Middle frontal gyrus (tissue), 1 donor: ENCODE measurements around the gene ZNF618.

Experiments used
- DNase-seq: peaks from one replicate; pipeline ENCODE4 v3.0.0-alpha.2; 2015; ENCODE audit warnings: low spot score; ENCODE audit errors: extremely low spot score

Gene ZNF618, protein sequence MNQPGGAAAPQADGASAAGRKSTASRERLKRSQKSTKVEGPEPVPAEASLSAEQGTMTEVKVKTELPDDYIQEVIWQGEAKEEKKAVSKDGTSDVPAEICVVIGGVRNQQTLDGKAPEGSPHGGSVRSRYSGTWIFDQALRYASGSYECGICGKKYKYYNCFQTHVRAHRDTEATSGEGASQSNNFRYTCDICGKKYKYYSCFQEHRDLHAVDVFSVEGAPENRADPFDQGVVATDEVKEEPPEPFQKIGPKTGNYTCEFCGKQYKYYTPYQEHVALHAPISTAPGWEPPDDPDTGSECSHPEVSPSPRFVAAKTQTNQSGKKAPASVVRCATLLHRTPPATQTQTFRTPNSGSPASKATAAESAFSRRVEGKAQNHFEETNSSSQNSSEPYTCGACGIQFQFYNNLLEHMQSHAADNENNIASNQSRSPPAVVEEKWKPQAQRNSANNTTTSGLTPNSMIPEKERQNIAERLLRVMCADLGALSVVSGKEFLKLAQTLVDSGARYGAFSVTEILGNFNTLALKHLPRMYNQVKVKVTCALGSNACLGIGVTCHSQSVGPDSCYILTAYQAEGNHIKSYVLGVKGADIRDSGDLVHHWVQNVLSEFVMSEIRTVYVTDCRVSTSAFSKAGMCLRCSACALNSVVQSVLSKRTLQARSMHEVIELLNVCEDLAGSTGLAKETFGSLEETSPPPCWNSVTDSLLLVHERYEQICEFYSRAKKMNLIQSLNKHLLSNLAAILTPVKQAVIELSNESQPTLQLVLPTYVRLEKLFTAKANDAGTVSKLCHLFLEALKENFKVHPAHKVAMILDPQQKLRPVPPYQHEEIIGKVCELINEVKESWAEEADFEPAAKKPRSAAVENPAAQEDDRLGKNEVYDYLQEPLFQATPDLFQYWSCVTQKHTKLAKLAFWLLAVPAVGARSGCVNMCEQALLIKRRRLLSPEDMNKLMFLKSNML

DNA sequence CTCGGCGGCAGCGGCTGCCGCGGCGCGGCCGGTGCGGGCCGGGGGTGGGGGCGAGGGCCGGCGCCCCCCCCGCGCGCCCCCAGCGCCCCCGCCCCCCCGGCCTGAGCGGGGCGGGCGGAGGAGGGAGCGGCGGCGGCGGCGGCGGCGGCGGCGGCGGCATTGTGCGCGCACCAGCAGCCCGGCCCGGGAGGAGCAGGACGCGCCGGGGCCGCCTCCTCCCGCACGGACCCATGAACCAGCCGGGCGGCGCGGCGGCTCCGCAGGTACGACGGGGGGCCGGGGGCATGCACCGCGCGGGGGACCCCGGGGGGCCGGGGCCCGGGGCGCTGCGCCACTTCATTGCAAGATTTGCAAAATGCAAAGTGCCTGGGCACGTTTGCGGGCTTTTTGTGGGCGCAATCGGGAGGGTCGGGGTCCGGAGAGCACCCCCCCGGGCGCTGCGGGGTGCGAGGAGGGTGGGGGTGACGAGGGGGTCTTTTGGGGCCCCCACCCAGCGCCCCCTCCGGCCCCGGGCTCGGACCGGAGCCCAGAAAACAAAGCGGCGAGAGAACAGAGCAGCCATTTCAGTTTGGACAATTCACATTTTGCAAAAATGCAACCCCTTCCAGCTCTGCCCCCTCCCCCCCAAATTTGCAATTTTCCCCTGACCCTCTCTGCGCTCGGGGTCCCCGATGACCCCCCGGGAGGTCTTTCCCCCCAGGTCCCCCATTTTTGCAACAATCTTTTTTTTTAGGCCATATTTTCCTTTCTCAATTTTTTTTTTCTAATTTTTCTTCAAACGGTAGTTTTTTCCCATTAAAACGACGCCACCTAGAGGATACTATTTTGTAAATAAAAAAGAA, at the start of gene ZNF618:
TSS of gene ZNF618 (plus strand) at position 159 of the 842 bp plus-strand sequence. CDS start at position 231, 72 bp downstream.
- no peak for DNase-seq

DNA sequence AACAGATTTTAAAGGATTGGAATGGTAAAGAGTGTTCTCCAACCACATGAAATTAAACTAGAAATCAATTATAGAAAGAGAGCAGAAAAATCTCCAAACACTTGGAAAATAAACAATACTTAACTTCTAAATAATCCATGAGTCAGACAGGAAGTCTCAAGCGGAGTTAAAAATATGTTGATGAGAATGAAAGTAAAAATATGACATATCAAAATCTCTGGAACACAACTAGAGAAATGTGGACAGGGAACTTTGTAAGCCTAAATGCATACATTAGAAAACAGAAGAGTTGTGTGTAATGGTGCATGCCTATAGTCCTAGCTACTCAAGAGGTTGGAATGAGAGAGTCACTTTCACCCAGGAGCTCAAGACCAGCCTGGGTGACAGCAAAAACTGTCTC, 47.9 kb upstream of the ZNF618 start:
- DNase-seq, result no peak

DNA sequence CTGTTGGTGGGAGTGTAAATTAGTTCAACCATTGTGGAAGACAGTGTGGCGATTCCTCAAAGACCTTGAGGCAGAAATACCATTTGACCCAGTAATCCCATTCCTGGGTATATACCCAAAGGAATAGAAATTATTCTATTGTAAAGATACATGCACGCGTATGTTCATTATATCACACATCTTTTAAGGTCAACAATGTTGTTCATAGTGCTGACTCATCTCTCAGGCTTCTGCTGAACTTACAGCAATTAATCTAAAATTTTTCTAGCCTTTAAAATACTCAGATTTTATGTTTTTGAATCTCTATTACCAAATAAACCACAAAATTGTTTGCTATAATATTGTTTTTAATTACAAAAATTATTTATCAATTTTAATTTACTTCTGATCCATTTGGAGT, 38.8 kb upstream of the ZNF618 start:
- no peak for DNase-seq

DNA sequence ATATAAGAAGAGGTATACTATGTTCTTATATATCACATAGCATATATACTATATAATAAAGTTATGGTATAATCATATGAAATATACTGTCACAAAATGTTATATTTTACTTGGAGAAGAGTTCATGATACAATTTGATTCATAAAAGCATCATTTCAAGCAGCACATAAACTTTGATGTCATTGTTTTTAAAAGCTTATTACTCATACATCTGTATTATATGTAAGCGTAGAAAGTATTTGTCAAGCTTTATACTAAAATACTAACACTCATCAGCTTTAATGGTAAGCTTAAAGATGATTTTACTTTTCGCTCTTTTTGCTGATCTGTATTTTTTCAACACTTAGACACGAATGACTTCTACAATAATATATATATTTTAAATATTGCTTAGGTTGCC, 34.0 kb upstream of the ZNF618 start:
- DNase-seq, result no peak

- no peak for DNase-seq
Measured at GRCh38 chr9:113844466-113844865, 31.6 kb upstream of the ZNF618 start.

DNA sequence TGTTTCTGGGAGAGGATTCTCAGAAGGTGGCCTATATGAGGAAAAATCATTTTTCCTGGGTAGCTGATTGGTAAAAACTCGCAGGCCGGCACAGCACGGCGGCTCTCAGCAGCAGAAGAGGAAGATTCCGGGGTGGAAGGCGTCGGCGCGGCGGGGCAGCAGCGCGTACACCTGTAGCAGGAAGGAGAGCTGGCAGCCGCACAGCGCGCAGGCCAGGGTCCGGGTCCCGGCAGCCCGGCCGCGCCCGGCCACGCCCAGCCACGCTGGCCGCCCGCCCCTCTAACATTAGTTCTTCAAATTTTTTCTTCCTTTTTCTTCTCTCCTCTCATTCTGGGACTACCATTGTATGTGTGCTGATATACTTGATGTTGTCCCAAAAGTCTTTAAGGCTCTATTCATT, 24.8 kb upstream of the ZNF618 start:
- no peak for DNase-seq

GRCh38 chr9:113851873-113852272, 24.2 kb upstream of the ZNF618 start:
- DNase-seq, result no peak

GRCh38 chr9:113853333-113853732, 22.8 kb upstream of the ZNF618 start:
- no peak for DNase-seq

GRCh38 chr9:113854310-113854709, 21.8 kb upstream of the ZNF618 start:
- no peak for DNase-seq

GRCh38 chr9:113857875-113858274, 18.2 kb upstream of the ZNF618 start:
- no peak for DNase-seq

GRCh38 chr9:113858282-113858681, 17.8 kb upstream of the ZNF618 start:
- no peak for DNase-seq

DNA sequence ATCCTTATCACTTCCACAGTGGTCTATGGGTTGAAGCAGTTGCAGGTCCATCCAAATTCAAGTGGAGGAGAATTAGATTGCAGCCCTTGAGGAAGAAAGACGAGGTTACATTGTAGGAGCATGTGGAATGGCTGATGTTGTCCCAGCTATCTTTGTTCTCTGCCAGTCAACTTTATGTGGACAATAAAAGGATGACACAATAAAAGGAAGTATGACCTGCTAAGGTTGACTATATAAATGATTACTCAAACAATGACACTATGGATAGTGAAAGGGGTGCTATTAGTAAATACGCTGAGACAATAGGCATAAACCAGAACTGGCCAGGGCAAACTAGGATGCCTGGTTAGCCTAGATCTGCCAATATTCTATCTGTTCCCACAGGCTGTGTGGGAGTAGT, 12.8 kb upstream of the ZNF618 start:
- no peak for DNase-seq

GRCh38 chr9:113868501-113868900, 7.6 kb upstream of the ZNF618 start:
- no peak for DNase-seq

- DNase-seq, result no peak
Measured at GRCh38 chr9:113872485-113873143, 3.5 kb upstream of the ZNF618 start.

GRCh38 chr9:113873446-113873845, 2.7 kb upstream of the ZNF618 start:
- no peak for DNase-seq

GRCh38 chr9:113873926-113874325, 2.2 kb upstream of the ZNF618 start:
- no peak for DNase-seq

- DNase-seq, result no peak
Measured at GRCh38 chr9:113875459-113876150, 504 bp upstream of the ZNF618 start.

GRCh38 chr9:113876993-113877368, 872 bp downstream of the ZNF618 start:
- no peak for DNase-seq

- DNase-seq, result no peak
Measured at GRCh38 chr9:113879318-113879717, 3.2 kb downstream of the ZNF618 start.

- DNase-seq, result no peak
Measured at GRCh38 chr9:113879911-113880310, 3.8 kb downstream of the ZNF618 start.
